SH-SY5Y (cell line): ENCODE data around the gene TCP10L.

Experiments used
- GATA2 ChIP-seq: IDR thresholded peaks from 2 replicates; pipeline ENCODE4 v1.6.1; 2011; ENCODE audit warnings: mild to moderate bottlenecking, low read depth, low read length
- GATA3 ChIP-seq: IDR thresholded peaks from 2 replicates; pipeline ENCODE4 v1.6.1; 2011; ENCODE audit warnings: low read depth, mild to moderate bottlenecking, low read length, moderate library complexity

Gene TCP10L

DNA sequence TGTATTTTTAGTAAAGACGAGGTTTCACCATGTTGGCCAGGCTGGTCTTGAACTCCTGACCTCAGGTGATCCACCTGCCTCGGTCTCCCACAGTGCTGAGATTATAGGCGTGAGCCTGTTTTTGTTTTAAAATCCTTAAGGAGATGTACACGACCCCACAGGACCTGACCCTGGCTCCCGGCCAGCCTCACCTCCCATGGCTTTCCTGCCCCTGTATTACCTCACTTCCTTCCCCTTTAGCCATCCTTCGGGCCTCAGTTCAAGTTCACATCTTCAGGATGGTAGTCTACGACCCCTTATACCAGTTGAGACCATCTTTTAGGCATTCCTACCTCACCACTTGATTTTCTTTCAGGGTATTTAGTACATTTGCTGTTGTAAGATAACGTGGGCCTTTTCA is 36.3 kb downstream of the TCP10L start:
- TF ChIP-seq GATA2 = no peak
- TF ChIP-seq GATA3 = no peak

DNA sequence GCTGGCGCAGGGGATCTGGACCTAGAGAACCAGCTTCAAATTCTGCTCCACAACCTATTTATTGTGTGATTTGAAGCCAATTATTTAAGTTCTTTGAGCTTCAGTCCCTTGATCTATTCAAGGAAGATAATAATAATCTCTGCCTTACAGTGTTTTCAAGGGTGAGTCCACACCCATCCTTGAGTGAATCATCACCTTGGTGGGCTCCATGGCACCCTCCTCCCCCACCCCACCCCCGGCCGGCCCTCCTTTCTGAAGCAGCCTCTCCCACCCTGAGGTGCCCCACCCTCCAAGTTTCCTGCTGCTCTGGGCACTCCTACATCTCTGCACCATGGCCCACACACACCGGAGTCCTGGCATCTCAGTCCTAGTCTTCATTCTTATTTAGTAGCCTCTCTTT is 38.3 kb downstream of the TCP10L start:
- TF ChIP-seq GATA2 = no peak

DNA sequence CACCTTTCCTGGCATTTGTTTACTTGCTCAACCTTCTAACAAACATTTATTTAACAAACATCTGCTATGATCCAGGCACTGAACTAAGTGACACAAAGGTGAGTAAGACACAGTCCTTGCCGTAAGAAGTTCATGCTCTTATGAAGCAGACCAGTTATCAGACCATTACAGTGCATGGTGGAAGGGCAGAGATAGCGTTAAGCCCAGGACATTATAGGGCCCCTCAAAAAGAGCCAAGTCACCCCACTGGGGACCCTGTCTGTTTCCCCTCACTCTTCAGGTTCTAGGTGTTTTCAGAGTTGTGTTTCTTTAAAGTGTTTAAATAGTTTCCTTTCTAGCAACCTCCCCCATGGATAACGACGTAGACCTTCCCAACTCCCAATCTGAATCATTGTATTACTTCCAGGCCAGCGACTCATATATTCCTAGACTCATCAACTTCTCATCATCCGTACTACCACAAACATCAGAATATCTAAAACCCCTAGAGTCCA is 39.3 kb downstream of the TCP10L start:
- no peak for TF ChIP-seq GATA3
- no peak for TF ChIP-seq GATA2

DNA sequence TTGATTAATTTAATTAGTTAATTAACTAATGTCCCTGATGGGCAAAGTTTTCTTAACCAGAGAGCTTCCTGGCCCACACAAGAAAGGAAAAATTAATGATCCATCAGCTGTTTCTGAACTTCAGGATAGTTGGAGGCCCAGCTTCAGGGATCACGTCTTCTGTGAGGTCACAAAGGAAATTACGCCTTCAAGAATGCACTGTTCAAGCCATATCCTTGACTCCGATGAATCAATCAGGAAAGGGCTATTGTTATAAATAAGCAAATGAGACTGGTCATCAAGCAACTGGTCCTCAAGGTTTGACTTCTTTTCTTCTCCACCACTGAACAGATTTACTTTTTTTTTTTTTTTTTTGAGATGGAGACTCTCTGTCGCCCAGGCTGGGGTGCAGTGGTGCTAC is 40.6 kb downstream of the TCP10L start:
- no peak for TF ChIP-seq GATA3
- no peak for TF ChIP-seq GATA2

DNA sequence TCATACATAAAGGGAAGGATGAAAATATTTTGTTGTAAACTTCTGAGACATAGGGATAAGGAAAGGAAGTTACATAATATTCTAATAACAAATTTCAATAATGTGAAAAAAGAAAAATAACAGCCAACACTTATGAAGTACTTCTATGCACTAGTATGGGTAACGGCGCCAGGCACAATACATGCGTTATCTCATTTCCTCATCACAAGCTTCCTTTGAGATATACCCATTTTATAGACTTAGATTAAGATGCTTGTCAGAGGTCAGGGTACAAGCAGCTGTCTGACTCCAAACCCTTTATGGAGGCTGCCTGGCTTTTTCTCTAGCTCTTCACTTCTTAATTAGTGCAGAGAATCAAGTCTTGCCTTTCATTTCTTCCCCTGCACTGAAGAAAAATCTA is 41.3 kb downstream of the TCP10L start:
- TF ChIP-seq GATA3 (no peak), GATA2 (no peak)

DNA sequence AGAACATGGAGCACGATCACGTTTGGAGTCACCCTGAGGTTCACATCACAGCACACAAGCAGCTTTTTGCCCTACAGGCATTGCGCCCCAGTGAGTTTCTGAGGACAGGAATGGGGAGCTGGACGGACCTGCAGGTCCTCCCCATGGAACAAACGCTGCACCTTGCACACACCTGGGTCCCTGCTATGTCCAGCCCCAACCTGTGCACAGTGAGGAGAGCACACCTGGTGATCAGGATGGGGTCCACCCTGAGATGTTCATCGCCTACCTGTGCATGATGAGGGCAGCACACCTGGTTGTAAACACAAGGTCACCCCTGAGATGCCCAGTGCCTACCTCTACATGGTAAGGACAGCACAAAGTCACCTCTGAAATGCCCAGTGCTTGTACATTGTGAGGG is 45.9 kb downstream of the TCP10L start:
- TF ChIP-seq GATA3 (no peak), GATA2 (no peak)

DNA sequence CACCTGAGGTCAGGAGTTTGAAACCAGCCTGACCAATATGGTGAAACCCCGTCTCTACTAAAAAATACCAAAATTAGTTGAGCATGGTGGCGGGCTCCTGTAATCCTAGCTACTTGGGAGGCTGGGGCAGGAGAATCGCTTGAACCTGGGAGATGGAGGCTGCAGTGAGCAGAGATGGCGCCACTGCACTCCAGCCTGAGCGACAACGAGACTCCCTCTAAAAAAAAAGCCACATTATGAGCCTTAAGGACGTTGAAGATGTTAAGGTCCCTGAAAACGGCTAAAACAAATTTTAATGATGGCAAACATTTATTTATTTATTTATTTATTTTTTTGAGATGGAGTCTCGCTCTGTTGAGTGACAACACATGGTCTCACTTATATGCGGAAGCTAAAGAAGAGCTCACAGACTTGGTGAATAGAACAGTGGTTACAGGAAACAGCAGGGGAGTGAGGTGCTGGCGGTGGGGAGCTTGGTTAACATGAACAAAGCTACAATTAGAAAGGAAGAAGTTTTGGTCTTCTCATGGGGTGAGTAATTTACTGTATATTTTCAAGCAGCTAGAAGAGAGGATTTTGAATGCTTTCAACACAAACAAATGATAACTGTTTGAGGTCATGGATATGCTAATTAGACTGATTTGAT is 47.1 kb downstream of the TCP10L start:
- TF ChIP-seq GATA3 = no peak
- TF ChIP-seq GATA2 = no peak

DNA sequence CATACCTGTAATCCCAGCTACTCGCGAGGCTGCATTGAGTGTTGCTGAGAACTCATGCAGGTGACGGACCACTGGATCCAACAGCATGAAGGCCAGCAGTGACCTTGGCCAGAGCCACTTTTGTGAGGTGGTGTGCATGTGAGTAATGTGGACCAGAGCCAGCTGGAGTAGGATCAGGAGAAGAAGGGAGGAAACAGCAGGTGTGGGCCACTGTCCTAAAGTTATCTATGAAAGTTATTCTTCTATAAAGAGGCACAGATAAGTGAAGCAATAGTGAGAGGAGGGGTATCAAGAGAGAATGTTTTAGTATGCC is 47.8 kb downstream of the TCP10L start:
- TF ChIP-seq GATA3 (no peak), GATA2 (no peak)

DNA sequence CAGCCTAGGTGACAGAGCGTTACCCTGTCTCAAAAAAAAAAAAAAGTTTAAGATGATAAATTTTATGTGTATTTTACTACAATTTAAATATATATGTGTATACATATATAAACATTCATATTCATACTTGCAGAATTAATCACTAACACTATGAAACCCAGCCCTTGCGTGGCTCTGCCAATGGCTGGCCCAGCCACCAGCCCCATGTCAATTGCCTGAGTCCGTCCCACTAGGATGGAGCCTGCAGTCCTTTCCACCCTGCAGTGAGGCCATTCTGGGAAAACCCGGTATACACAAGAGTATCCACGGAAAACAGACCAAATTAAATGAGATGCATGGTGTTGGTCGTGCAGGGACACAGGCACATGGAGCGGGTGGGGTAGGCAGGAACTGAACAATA is 49.7 kb downstream of the TCP10L start:
- TF ChIP-seq GATA3 = no peak

DNA sequence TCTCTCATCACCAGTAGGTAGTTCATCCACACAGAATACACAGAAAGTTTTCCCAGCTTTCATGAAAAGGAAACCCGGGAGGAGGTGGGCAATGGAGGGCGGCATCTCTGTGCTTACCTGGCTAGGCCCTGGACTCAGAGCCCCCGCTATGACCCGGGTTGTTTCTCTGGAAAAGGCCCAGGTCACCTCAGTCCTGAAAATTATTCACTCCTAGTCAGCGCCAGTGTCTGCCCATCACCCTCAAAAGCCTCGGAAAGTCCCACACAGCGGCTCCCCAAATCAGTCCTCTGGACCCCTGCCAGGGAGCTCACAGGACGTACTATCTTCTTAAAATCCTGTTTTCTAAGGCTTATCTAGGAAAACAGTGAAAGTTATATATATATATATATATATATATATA is 51.2 kb downstream of the TCP10L start:
- no peak for TF ChIP-seq GATA3
- no peak for TF ChIP-seq GATA2

DNA sequence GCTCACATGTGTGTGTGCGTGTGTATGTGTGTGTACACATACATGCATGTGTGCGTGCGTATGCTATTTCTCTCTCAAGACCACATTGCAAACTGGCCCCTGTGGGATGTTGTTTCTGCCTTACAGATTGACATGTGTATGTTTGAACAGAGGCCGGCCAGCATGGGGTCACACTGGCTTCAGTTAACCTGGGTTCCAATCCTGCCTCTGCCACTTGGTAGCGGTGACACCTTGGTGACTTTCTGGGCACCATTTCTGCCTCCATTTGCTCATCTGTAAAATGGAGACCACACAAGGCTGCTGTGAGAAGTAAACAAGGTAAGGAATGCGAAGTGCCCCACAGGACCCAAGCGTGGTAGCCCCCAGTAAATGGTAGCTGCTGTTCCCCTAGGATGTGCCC is 51.7 kb downstream of the TCP10L start:
- TF ChIP-seq GATA3 (no peak), GATA2 (no peak)

DNA sequence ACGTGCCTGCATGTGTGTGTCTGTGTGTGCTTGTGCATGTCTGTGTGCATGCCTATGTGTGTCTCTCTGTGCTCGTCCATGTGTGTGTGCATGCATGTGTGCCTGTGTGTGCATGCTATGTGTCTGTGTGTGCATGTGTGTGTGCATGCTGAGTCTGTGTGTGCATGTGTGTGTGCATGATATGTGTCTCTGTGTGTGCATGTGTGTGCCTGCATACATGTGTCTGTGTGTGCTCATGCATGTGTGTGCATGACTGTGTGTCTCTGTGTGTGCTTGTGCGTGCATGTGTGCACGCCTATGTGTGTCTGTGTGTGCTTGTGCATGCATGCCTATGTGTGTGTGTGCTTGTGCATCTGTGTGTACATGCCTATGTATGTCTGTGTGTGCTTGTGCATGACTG is 52.3 kb downstream of the TCP10L start:
- TF ChIP-seq GATA2 = no peak
- no peak for TF ChIP-seq GATA3

DNA sequence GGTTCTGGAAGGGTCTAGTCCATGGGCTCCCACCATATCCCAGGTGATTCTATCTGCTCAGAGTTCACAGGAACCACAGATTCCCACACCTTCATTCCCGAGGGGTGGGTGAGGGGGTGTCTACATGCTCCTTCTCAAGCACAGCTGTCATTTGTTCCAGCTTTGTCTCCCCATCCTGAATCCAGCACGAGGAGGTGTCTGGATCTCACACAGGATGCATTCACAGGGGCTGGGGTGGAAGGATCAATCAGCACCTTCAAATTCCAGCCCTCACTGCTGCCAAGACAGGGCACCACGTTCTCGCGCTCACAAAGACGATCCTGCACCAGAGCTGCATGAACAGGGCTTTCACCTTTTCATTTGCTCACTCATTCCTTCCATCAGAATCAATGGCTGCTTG is 52.7 kb downstream of the TCP10L start:
- TF ChIP-seq GATA2 = no peak
- no peak for TF ChIP-seq GATA3

DNA sequence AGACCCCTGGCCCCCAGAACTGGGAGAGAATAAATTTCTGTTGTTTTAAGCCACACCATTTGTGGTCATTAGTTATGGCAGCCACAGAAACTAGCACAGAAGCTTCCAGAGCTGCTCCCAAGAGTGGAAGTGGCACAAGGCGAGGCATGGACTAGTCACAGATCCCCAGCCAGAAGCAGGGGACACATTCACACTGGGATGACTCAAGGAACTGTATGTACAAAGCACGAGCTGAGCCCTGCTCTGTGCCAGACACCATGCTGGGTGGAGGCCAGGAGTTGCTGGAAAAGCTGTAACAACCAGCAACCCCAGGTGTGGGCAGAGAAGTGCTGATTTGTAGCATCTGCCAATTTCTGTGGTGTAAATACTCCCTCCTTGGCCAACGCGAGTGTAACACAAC is 55.6 kb downstream of the TCP10L start:
- TF ChIP-seq GATA2 = no peak
- no peak for TF ChIP-seq GATA3

DNA sequence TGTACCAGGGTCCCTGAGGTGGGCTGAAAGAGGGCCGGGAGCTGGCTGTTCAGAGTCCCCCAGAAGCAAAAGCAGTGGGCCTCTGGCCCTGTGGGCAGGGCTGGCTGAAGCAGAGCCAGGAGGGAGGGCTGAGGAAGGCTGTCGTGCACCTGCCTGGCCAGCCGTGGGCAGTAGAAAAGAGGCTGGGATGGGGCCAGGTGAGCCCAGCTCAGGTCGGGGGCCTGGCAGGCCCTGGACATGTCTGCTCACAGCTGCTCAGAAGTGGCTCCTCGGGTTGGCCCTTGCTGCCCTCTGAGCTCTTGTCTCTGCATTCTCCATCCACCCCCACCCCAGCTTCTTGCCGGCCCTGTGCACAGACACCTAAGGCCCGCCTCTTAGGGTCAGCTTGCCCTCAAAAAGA is 60.0 kb downstream of the TCP10L start:
- TF ChIP-seq GATA2 (no peak), GATA3 (no peak)

DNA sequence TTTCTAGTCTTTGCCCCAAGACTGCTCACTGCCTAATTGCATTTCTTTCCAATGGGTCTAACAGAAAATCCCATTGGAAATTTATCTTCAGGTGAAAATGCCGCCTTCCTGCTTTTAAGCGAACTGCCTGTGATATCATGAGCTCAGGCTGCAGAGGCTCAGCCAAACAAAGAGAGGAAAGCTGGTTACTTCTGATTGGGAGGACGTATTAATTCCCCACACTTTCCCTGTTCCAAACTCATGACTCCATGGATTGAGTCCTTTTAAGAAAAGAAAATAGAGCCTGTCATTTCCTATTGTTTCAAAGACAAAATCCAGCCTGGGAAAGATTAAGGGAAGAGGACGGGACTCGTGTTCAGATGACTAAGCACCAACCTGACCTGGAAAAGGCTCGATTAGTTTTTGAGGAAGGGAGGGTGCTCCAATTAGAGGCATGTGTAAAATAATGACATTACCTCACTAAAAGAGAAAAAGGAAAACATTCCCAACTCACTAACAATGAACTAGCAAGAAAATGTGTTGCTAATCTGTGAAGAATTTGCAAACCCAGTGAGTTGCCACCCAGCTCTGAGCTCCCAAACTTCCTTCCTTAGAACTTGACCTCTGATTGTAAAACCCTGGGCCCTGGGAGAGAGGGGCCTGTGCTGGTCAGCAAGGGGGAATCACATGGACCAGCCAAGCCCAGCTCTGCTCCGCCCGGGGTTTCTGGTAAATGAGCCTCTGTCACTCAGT is 61.2 kb downstream of the TCP10L start:
- TF ChIP-seq GATA3 (no peak), GATA2 (no peak)
